AG20443 (cell line): ENCODE data around the gene OR2W1.

Experiments
- DNase-seq: peaks from one replicate; pipeline ENCODE4 v3.0.0; 2012; ENCODE audit warnings: low spot score, mixed read lengths

OR2W1 gene

GRCh38 chr6:28996844-28997510 is 48.0 kb downstream of the OR2W1 start:
- DNase-seq: no peak

- DNase-seq: no peak
Measured at GRCh38 chr6:28995093-28995650, 49.8 kb downstream of the OR2W1 start.
